ENCODE results near the gene SPATA31E1. TPM values are rescaled to one million over a fixed set of nuclear protein-coding genes. Genes with fewer than 3 reads are reported as not detected.

SPATA31E1 gene
- total RNA-seq, 1 donor: under 0.01 TPM

- Histone ChIP-seq H3K36me3 (ENCODE audit: insufficient read depth, low read length) (no peaks in the 10 kb centered on the region), H3K79me2 (ENCODE audit: insufficient read depth, low read length) (no peaks in the 10 kb centered on the region), H3K9me3 (ENCODE audit: low read depth, low read length) (no peaks in the 10 kb centered on the region), H3K27ac (ENCODE audit: low read depth, low read length) (no peak overlapping the region), H3K4me2 (ENCODE audit: insufficient read depth, low read length) (no peak overlapping the region), H4K20me1 (ENCODE audit: insufficient read depth, low read length) (no peaks in the 10 kb centered on the region), H3K27me3 (ENCODE audit: insufficient read depth, low read length) (no peaks in the 10 kb centered on the region), H3K4me3 (ENCODE audit: insufficient read depth, low read length) (no peak overlapping the region), H3K4me1 (ENCODE audit: insufficient read depth, low read length) (peaks cover 17% of the 10 kb centered on the region), H2AFZ (ENCODE audit: low read length) (peak overlapping the region; percentile 28)
- DNase-seq (ENCODE audit: insufficient read length, low spot score, missing footprints): no peak
- TF ChIP-seq, protein P1, sequence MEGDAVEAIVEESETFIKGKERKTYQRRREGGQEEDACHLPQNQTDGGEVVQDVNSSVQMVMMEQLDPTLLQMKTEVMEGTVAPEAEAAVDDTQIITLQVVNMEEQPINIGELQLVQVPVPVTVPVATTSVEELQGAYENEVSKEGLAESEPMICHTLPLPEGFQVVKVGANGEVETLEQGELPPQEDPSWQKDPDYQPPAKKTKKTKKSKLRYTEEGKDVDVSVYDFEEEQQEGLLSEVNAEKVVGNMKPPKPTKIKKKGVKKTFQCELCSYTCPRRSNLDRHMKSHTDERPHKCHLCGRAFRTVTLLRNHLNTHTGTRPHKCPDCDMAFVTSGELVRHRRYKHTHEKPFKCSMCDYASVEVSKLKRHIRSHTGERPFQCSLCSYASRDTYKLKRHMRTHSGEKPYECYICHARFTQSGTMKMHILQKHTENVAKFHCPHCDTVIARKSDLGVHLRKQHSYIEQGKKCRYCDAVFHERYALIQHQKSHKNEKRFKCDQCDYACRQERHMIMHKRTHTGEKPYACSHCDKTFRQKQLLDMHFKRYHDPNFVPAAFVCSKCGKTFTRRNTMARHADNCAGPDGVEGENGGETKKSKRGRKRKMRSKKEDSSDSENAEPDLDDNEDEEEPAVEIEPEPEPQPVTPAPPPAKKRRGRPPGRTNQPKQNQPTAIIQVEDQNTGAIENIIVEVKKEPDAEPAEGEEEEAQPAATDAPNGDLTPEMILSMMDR (IDR thresholded peaks at IDR 0.05; ENCODE audit: extremely low read depth, low read depth, low read length): no peak
These were observed 17.1 kb upstream of the SPATA31E1 start for GRCh38 chr9:87865626-87866025.

- Histone ChIP-seq H3K36me3 (ENCODE audit: insufficient read depth, low read length) (no peaks in the 10 kb centered on the region), H3K27me3 (ENCODE audit: insufficient read depth, low read length) (no peaks in the 10 kb centered on the region), H3K27ac (ENCODE audit: low read depth, low read length) (no peak overlapping the region), H3K4me2 (ENCODE audit: insufficient read depth, low read length) (no peak overlapping the region), H4K20me1 (ENCODE audit: insufficient read depth, low read length) (no peaks in the 10 kb centered on the region), H3K4me1 (ENCODE audit: insufficient read depth, low read length) (peaks cover 20% of the 10 kb centered on the region), H3K9me3 (ENCODE audit: low read depth, low read length) (no peaks in the 10 kb centered on the region), H3K79me2 (ENCODE audit: insufficient read depth, low read length) (no peaks in the 10 kb centered on the region), H3K4me3 (ENCODE audit: insufficient read depth, low read length) (no peak overlapping the region), H2AFZ (ENCODE audit: low read length) (no peak overlapping the region)
- no peak for DNase-seq (ENCODE audit: insufficient read length, low spot score, missing footprints)
- TF ChIP-seq, protein P1 (IDR thresholded peaks at IDR 0.05; ENCODE audit: extremely low read depth, low read depth, low read length): no peak
These were observed 15.3 kb upstream of the SPATA31E1 start for GRCh38 chr9:87867391-87867790.

DNA sequence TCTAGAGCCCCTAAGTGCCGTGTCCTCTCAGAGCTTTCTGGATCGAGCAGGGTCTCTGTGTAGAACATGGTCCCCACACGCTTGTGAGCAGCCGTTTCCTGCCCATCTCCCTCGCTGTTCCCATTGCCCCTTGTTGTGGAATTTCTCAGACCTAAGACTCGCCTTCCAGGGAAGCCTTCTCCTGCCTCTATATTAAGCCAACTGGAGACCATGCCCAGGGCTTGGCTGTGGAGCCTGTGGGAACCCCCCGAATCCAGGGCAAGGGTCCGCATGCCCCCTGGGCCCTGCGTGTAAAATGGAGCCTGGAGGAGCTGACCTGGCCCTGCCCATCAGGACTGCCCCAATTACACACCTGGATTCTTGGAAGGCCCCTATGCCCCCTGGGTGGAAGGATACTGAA, 14.5 kb upstream of the SPATA31E1 start:
- peaks cover 13% of the 10 kb centered on the region for H3K4me1 ChIP-seq (ENCODE audit: insufficient read depth, low read length)
- TF ChIP-seq, protein P1 (IDR thresholded peaks at IDR 0.05; ENCODE audit: extremely low read depth, low read depth, low read length): no peak
- no peak overlapping the region for H2AFZ ChIP-seq (ENCODE audit: low read length)
- no peak overlapping the region for H3K27ac ChIP-seq (ENCODE audit: low read depth, low read length)
- no peaks in the 10 kb centered on the region for H3K9me3 ChIP-seq (ENCODE audit: low read depth, low read length)
- no peak for DNase-seq (ENCODE audit: insufficient read length, low spot score, missing footprints)
- H3K27me3 ChIP-seq (ENCODE audit: insufficient read depth, low read length): no peaks in the 10 kb centered on the region
- H3K79me2 ChIP-seq (ENCODE audit: insufficient read depth, low read length): no peaks in the 10 kb centered on the region
- H3K4me2 ChIP-seq (ENCODE audit: insufficient read depth, low read length): no peak overlapping the region
- no peak overlapping the region for H3K4me3 ChIP-seq (ENCODE audit: insufficient read depth, low read length)
- H4K20me1 ChIP-seq (ENCODE audit: insufficient read depth, low read length): no peaks in the 10 kb centered on the region
- H3K36me3 ChIP-seq (ENCODE audit: insufficient read depth, low read length): no peaks in the 10 kb centered on the region

- no peak overlapping the region for H2AFZ ChIP-seq (ENCODE audit: low read length)
- TF ChIP-seq, protein P1 (IDR thresholded peaks at IDR 0.05; ENCODE audit: extremely low read depth, low read depth, low read length): no peak
These were observed 14.0 kb upstream of the SPATA31E1 start for GRCh38 chr9:87868635-87869034.

More at GRCh38 chr9:87868635-87869034, 14.0 kb upstream of the SPATA31E1 start:
- H3K4me1 ChIP-seq (ENCODE audit: insufficient read depth, low read length): peaks cover 10% of the 10 kb centered on the region
- no peak overlapping the region for H3K4me2 ChIP-seq (ENCODE audit: insufficient read depth, low read length)
- H3K36me3 ChIP-seq (ENCODE audit: insufficient read depth, low read length): no peaks in the 10 kb centered on the region
- DNase-seq (ENCODE audit: insufficient read length, low spot score, missing footprints): no peak
- no peaks in the 10 kb centered on the region for H4K20me1 ChIP-seq (ENCODE audit: insufficient read depth, low read length)
- H3K27ac ChIP-seq (ENCODE audit: low read depth, low read length): no peak overlapping the region
- H3K79me2 ChIP-seq (ENCODE audit: insufficient read depth, low read length): no peaks in the 10 kb centered on the region
- H3K4me3 ChIP-seq (ENCODE audit: insufficient read depth, low read length): no peak overlapping the region
- no peaks in the 10 kb centered on the region for H3K9me3 ChIP-seq (ENCODE audit: low read depth, low read length)
- H3K27me3 ChIP-seq (ENCODE audit: insufficient read depth, low read length): no peaks in the 10 kb centered on the region

Measured in osteoblast (primary cell).